DND-41 (cell line): ENCODE measurements around the gene CALCOCO1.

Experiments used
- CTCF ChIP-seq: IDR thresholded peaks from 2 replicates; pipeline ENCODE4 v1.5.1; 2012; ENCODE audit warnings: borderline replicate concordance, low read length, moderate library complexity, mild to moderate bottlenecking; ENCODE audit not compliant: poor library complexity, severe bottlenecking; ENCODE audit errors: extremely low read depth
- EZH2 ChIP-seq: IDR thresholded peaks from 3 replicates; pipeline ENCODE4 v1.6.1; 2012; ENCODE audit warnings: borderline replicate concordance, low read depth, mild to moderate bottlenecking, moderate library complexity, low read length, inconsistent platforms; ENCODE audit not compliant: severe bottlenecking

- TF ChIP-seq CTCF (no peak), EZH2 (no peak)
Measured at GRCh38 chr12:53722450-53723041, 4.7 kb downstream of the CALCOCO1 start.
